Liver (tissue), 9 donors: ENCODE measurements around the gene SLC12A6. TPM values are rescaled to one million over a fixed set of nuclear protein-coding genes. Genes with fewer than 3 reads are reported as not detected.

Experiments used
- DNase-seq: peaks from one replicate; pipeline ENCODE4 v3.0.0-alpha.2; 2017; ENCODE audit warnings: low spot score
- H3K27ac ChIP-seq, 2 donors: one replicate each; pipeline ENCODE4 v1.7.0; 2013; ENCODE audit warnings: inconsistent platforms in 2 of 2, low read length in 2 of 2, control low read depth in 1 of 2, low read depth in 1 of 2, mild to moderate bottlenecking in 1 of 2
- H3K27me3 ChIP-seq, 4 donors: one replicate each; pipeline versions ENCODE4 v1.6.1 to v1.7.0; 2013; ENCODE audit warnings: low read length in 3 of 4, inconsistent platforms in 1 of 4, mild to moderate bottlenecking in 1 of 4, moderate library complexity in 1 of 4; ENCODE audit not compliant: control insufficient read depth in 4 of 4, insufficient read depth in 4 of 4
- H3K36me3 ChIP-seq, 4 donors: one replicate each; pipeline versions ENCODE4 v1.6.1 to v1.7.0; 2013; ENCODE audit warnings: low read length in 3 of 4, mild to moderate bottlenecking in 3 of 4, low read depth in 1 of 4, moderate library complexity in 1 of 4; ENCODE audit not compliant: control insufficient read depth in 4 of 4, insufficient read depth in 3 of 4
- H3K4me1 ChIP-seq, 4 donors: one replicate each; pipeline versions ENCODE4 v1.6.1 to v1.7.0; 2013; ENCODE audit warnings: low read length in 3 of 4, mild to moderate bottlenecking in 3 of 4, moderate library complexity in 1 of 4; ENCODE audit not compliant: control insufficient read depth in 4 of 4, insufficient read depth in 4 of 4
- H3K4me3 ChIP-seq, 3 donors: one replicate each; pipeline versions ENCODE4 v1.6.1 to v1.7.0; 2013; ENCODE audit warnings: low read length in 3 of 3, control low read depth in 1 of 3, low read depth in 1 of 3, mild to moderate bottlenecking in 1 of 3
- H3K9ac ChIP-seq, 2 donors: one replicate each; pipeline ENCODE4 v1.7.0; 2013; ENCODE audit warnings: low read length in 2 of 2, mild to moderate bottlenecking in 2 of 2, moderate library complexity in 2 of 2, control low read depth in 1 of 2, low read depth in 1 of 2
- H3K9me3 ChIP-seq, 4 donors: one replicate each; pipeline versions ENCODE4 v1.6.1 to v1.7.0; 2013; ENCODE audit warnings: low read length in 3 of 4; ENCODE audit not compliant: control insufficient read depth in 4 of 4
- ATF3 ChIP-seq: IDR thresholded peaks from 2 replicates; pipeline ENCODE4 v1.6.1; 2016; ENCODE audit warnings: antibody characterized with exemption
- CTCF ChIP-seq: fragments of 150-350 bp; IDR thresholded peaks from 2 replicates; pipeline ENCODE4 v1.5.1; 2017; ENCODE audit warnings: improper control_type of control experiment, low read depth, low read length; ENCODE audit not compliant: missing input control
- EGR1 ChIP-seq, 2 donors: IDR thresholded peaks; 2 replicates each; pipeline ENCODE4 v1.6.1; 2016 to 2018; ENCODE audit warnings: antibody characterized with exemption in 2 of 2, low read depth in 2 of 2
- FOXA1 ChIP-seq: IDR thresholded peaks from 2 replicates; pipeline ENCODE4 v1.6.1; 2016; ENCODE audit warnings: antibody characterized with exemption
- HNF4G ChIP-seq: IDR thresholded peaks from 2 replicates; pipeline ENCODE4 v1.6.1; 2016; ENCODE audit warnings: antibody characterized with exemption
- MAX ChIP-seq: IDR thresholded peaks from 2 replicates; pipeline ENCODE4 v1.6.1; 2016; ENCODE audit warnings: antibody characterized with exemption
- RAD21 ChIP-seq, 2 donors: IDR thresholded peaks; 2 replicates each; pipeline ENCODE4 v1.6.1; 2016; ENCODE audit warnings: antibody characterized with exemption in 2 of 2, mild to moderate bottlenecking in 2 of 2
- SP1 ChIP-seq: IDR thresholded peaks from 2 replicates; pipeline ENCODE4 v1.6.1; 2018; ENCODE audit warnings: antibody characterized with exemption, mild to moderate bottlenecking
- TAF1 ChIP-seq: conservative IDR thresholded peaks from 2 replicates; pipeline ENCODE4 v1.6.1; 2016; ENCODE audit warnings: antibody characterized with exemption, mild to moderate bottlenecking
- YY1 ChIP-seq: IDR thresholded peaks from 2 replicates; pipeline ENCODE4 v1.6.1; 2016; ENCODE audit warnings: antibody characterized with exemption, mild to moderate bottlenecking
- whole genome bisulfite sequencing: extraction: QIAGEN DNeasy Blood & Tissue Kit; methylation state at CpG from one replicate; pipeline ENCODE4 v1.1.7; 2013; 5-methylcytosine and 5-hydroxymethylcytosine counted together
- polyA plus RNA-seq, 2 donors: library from polyadenylated mRNA; stranded (reverse) in 1 of 2; unstranded in 1 of 2; fragments of 200-250 nt in 1 of 2; fragments of >200 nt in 1 of 2; fragmentation: Nextera tagmentation in 1 of 2; extraction: Ambion mirVana in 1 of 2; gene quantifications; one replicate each; pipeline versions ENCODE4 v1.2.1 to v1.2.3, GENCODE V29; 2013 to 2015
- total RNA-seq, 2 donors: library from RNA; depleted of rRNA; stranded (reverse); fragments of >200 nt; gene quantifications; one replicate each; pipeline ENCODE4 v1.2.3, GENCODE V29; 2014
- TF ChIP-seq, protein P1 (sequence below): IDR thresholded peaks from 2 replicates; pipeline ENCODE4 v1.6.1; 2016; ENCODE audit warnings: antibody characterized with exemption
- donor health status: healthy.
- donor health status: healthy.
- donor health status: healthy.
- donor health status: healthy.
- donor health status: healthy.

SLC12A6 gene
- total and polyA plus RNA-seq, 4 donors, result 1.9 to 17.8 (median 7.1) TPM

DNA sequence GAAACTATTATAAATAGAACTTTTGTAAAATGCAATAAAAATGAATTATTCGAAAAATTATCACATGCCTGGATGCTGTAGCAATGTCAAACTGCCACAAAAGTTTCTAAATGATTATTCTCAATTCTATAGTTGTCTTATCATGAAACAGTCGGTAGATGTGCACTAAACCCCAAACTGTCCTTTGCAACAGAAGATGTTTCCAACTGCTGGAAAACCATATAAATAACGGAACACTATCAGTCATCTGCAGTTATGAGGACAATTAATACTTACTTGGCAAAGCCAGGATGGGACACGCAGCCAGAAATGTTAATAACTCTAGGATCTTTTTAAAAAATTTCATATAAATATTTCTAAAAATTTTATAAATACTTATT lies 95.3 kb downstream of the SLC12A6 start:
- no peaks in the 10 kb centered on the region for H3K9me3 ChIP-seq
- H3K4me1 ChIP-seq, result no peaks in the 10 kb centered on the region
- 88% methylated on average over 4 of the region's 4 CpGs for WGBS
- no peak overlapping the region for H3K27ac ChIP-seq
- no peak overlapping the region for H3K9ac ChIP-seq
- peaks cover 2 to 57% (median 22%) of the 10 kb centered on the region in 4 donors for H3K36me3 ChIP-seq
- H3K27me3 ChIP-seq, result no peaks in the 10 kb centered on the region
- no peak for DNase-seq
- TF ChIP-seq MAX (no peak), ATF3 (no peak), HNF4G (no peak), EGR1 (IDR thresholded peaks at IDR 0.05; ENCODE audit: low read depth in 2 of 2) (no peak), YY1 (no peak), CTCF (no peak), SP1 (no peak), FOXA1 (no peak)
- TF ChIP-seq, protein P1, sequence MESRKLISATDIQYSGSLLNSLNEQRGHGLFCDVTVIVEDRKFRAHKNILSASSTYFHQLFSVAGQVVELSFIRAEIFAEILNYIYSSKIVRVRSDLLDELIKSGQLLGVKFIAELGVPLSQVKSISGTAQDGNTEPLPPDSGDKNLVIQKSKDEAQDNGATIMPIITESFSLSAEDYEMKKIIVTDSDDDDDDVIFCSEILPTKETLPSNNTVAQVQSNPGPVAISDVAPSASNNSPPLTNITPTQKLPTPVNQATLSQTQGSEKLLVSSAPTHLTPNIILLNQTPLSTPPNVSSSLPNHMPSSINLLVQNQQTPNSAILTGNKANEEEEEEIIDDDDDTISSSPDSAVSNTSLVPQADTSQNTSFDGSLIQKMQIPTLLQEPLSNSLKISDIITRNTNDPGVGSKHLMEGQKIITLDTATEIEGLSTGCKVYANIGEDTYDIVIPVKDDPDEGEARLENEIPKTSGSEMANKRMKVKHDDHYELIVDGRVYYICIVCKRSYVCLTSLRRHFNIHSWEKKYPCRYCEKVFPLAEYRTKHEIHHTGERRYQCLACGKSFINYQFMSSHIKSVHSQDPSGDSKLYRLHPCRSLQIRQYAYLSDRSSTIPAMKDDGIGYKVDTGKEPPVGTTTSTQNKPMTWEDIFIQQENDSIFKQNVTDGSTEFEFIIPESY, result no peak
- H3K4me3 ChIP-seq, result no peak overlapping the region

GRCh38 chr15:34241376-34242330 lies 95.9 kb downstream of the SLC12A6 start:
- TF ChIP-seq TAF1 (no peak), CTCF (peak; percentile 79), RAD21 (IDR thresholded peaks at IDR 0.05) (peak; percentile 77 to 81)
- no peak overlapping the region for H3K27ac ChIP-seq
- H3K4me3 ChIP-seq, result no peak overlapping the region
- WGBS, result 75% methylated on average over 1 of the region's 1 CpG
- no peaks in the 10 kb centered on the region for H3K27me3 ChIP-seq
- no peaks in the 10 kb centered on the region for H3K9me3 ChIP-seq
- no peaks in the 10 kb centered on the region for H3K4me1 ChIP-seq
- no peak overlapping the region for H3K9ac ChIP-seq
- no peak for DNase-seq
- H3K36me3 ChIP-seq, result peaks cover 2 to 61% (median 28%) of the 10 kb centered on the region in 4 donors
